Natural killer cell (primary cell): ENCODE data around the gene IRAK4. TPM values are rescaled to one million over a fixed set of nuclear protein-coding genes. Genes with fewer than 3 reads are reported as not detected.

Experiments used
- ATAC-seq, 3 donors: fragments of 150-1000 bp in 2 of 3; fragments of 200-7000 bp in 1 of 3; cut with Tn5 transposase; 1 replicate in 1 of 3; 2 replicates in 2 of 3; pipeline ENCODE4 v1.10.0; 2021; ENCODE audit warnings: mild to moderate bottlenecking in 2 of 3, moderate library complexity in 2 of 3
- DNase-seq, 2 donors: peaks; one replicate each; pipeline versions ENCODE4 v3.0.0 to v3.0.0-alpha.2; 2013 to 2021; ENCODE audit warnings: mixed read lengths in 1 of 2
- H3K27ac ChIP-seq: one replicate; pipeline ENCODE4 v1.5.1; 2013; ENCODE audit warnings: mild to moderate bottlenecking, low read length
- H3K27me3 ChIP-seq: one replicate; pipeline ENCODE4 v1.6.1; 2013; ENCODE audit warnings: low read length; ENCODE audit not compliant: control insufficient read depth, insufficient read depth
- H3K36me3 ChIP-seq: one replicate; pipeline ENCODE4 v1.6.1; 2013; ENCODE audit warnings: low read length; ENCODE audit not compliant: control insufficient read depth, insufficient read depth
- H3K4me1 ChIP-seq: one replicate; pipeline ENCODE4 v1.6.1; 2013; ENCODE audit warnings: low read length; ENCODE audit not compliant: control insufficient read depth, insufficient read depth
- H3K4me3 ChIP-seq: one replicate; pipeline ENCODE4 v1.5.1; 2013; ENCODE audit warnings: low read length
- H3K9me3 ChIP-seq: one replicate; pipeline ENCODE4 v1.6.1; 2013; ENCODE audit warnings: low read length; ENCODE audit not compliant: control insufficient read depth, insufficient read depth
- H3K27ac Mint-ChIP-seq, 2 donors: one replicate each; pipeline ENCODE4 v1.8.0; 2022; ENCODE audit warnings: mild to moderate bottlenecking in 2 of 2, mixed read lengths in 2 of 2, moderate library complexity in 1 of 2
- H3K27me3 Mint-ChIP-seq, 2 donors: one replicate each; pipeline ENCODE4 v1.8.0; 2022; ENCODE audit warnings: low read depth in 2 of 2, mixed read lengths in 2 of 2
- H3K36me3 Mint-ChIP-seq: one replicate; pipeline ENCODE4 v1.8.0; 2022; ENCODE audit warnings: mixed read lengths
- H3K4me1 Mint-ChIP-seq, 2 donors: one replicate each; pipeline ENCODE4 v1.8.0; 2022; ENCODE audit warnings: mixed read lengths in 2 of 2
- H3K4me3 Mint-ChIP-seq: one replicate; pipeline ENCODE4 v1.8.0; 2022; ENCODE audit warnings: mild to moderate bottlenecking, moderate library complexity, mixed read lengths
- H3K9me3 Mint-ChIP-seq, 2 donors: one replicate each; pipeline ENCODE4 v1.8.0; 2022; ENCODE audit warnings: mixed read lengths in 2 of 2
- CTCF ChIP-seq: fragments of 200-600 bp; IDR thresholded peaks from one replicate; pipeline ENCODE4 v1.8.0; 2022; ENCODE audit warnings: antibody characterized with exemption
- WGBS: methylation state at CpG from one replicate; pipeline ENCODE4 v1.1.7; 2013; ENCODE audit warnings: missing lambda C conversion rate; ENCODE audit not compliant: insufficient coverage; 5-methylcytosine and 5-hydroxymethylcytosine counted together
- intact Hi-C: fragments of 100-400 bp; cut with micrococcal nuclease; formaldehyde crosslinking; loops from one replicate; pipeline ENCODE4 v1.14.2; 2022
- total RNA-seq, 4 donors: library from RNA; stranded (reverse); fragments of 120-200 nt in 1 of 4; gene quantifications; one replicate each; pipeline versions ENCODE4 v1.2.3 to v1.2.4, GENCODE V29; 2013 to 2022

Gene IRAK4
- total RNA-seq, 3 donors from 2014 or later (not counting 1 experiment from before 2014, with no cell fraction given): 60.6 to 70.4 (median 70.3) TPM

- peak overlapping the region; percentile 81 for H3K4me3 Mint-ChIP-seq
- Histone ChIP-seq H3K4me1 (peaks cover 20% of the 10 kb centered on the region), H3K27ac (peak overlapping the region; percentile 91), H3K27me3 (no peaks in the 10 kb centered on the region), H3K9me3 (no peaks in the 10 kb centered on the region), H3K4me3 (no peak overlapping the region), H3K36me3 (peaks cover 5% of the 10 kb centered on the region)
- ATAC-seq (no peak), DNase-seq (no peak)
- peaks cover 62 to 71% of the 10 kb centered on the region in 2 donors for H3K4me1 Mint-ChIP-seq
- peaks cover 6% of the 10 kb centered on the region for H3K36me3 Mint-ChIP-seq
- 94% methylated on average over 1 of the region's 2 CpGs for WGBS
- H3K27ac Mint-ChIP-seq: peak overlapping the region; percentile 98
- H3K27me3 Mint-ChIP-seq: no peaks in the 10 kb centered on the region
- TF ChIP-seq CTCF: no peak
- intact Hi-C loops: no loop called here
- H3K9me3 Mint-ChIP-seq: no peaks in the 10 kb centered on the region
Observed at GRCh38 chr12:43760396-43760795, 1.6 kb downstream of the IRAK4 start.

- Mint-ChIP-seq H3K9me3 (no peaks in the 10 kb centered on the region), H3K4me3 (peak overlapping the region; percentile 65), H3K27me3 (no peaks in the 10 kb centered on the region), H3K36me3 (peaks cover 6% of the 10 kb centered on the region), H3K4me1 (peaks cover 59 to 62% of the 10 kb centered on the region in 2 donors), H3K27ac (peak overlapping the region; percentile 58 to 85)
- H3K36me3 ChIP-seq: peaks cover 5% of the 10 kb centered on the region
- intact Hi-C loops: no loop called here
- H3K27me3 ChIP-seq: no peaks in the 10 kb centered on the region
- H3K9me3 ChIP-seq: no peaks in the 10 kb centered on the region
- H3K27ac ChIP-seq: no peak overlapping the region
- peaks cover 20% of the 10 kb centered on the region for H3K4me1 ChIP-seq
- DNase-seq (peak in 1 of 2 donors; percentile 10), ATAC-seq (no peak)
- no peak overlapping the region for H3K4me3 ChIP-seq
- no peak for TF ChIP-seq CTCF
Observed at GRCh38 chr12:43761500-43761899, 2.7 kb downstream of the IRAK4 start.

DNA sequence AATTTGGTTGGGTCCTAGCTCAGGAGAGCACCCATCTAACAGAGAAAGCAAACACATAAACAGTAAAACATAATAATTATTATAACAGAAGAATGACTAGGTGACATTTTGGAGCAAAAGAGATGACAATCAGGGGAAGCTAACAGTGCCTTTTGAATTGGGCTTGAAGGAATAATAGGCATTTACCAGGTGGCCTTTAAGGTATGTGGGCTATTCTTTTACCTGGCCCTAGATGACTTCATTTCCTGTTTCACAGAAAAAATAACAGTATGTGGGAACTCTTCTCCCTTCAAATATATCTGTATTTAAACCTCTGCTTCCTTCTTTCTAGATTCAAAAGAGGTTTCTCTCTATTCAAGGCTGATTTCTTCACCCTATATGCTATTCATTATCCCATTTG lies 3.8 kb downstream of the IRAK4 start:
- no peak overlapping the region for H3K4me3 Mint-ChIP-seq
- no peaks in the 10 kb centered on the region for H3K27me3 Mint-ChIP-seq
- Histone ChIP-seq H3K27ac (no peak overlapping the region), H3K4me1 (peaks cover 20% of the 10 kb centered on the region), H3K4me3 (no peak overlapping the region), H3K27me3 (no peaks in the 10 kb centered on the region), H3K36me3 (peaks cover 5% of the 10 kb centered on the region), H3K9me3 (no peaks in the 10 kb centered on the region)
- no peak for ATAC-seq
- intact Hi-C loops: no loop called here
- no peak for TF ChIP-seq CTCF
- peaks cover 50 to 53% of the 10 kb centered on the region in 2 donors for H3K4me1 Mint-ChIP-seq
- H3K9me3 Mint-ChIP-seq: no peaks in the 10 kb centered on the region
- H3K36me3 Mint-ChIP-seq: peaks cover 6% of the 10 kb centered on the region
- peak overlapping the region; percentile 58 to 85 for H3K27ac Mint-ChIP-seq
- DNase-seq: no peak

- intact Hi-C loops: no loop called here
- H3K36me3 ChIP-seq: peaks cover 15% of the 10 kb centered on the region
- H3K4me3 ChIP-seq: no peak overlapping the region
- H3K9me3 ChIP-seq: no peaks in the 10 kb centered on the region
- H3K4me1 Mint-ChIP-seq: peaks cover 43 to 46% of the 10 kb centered on the region in 2 donors
- no peak for TF ChIP-seq CTCF
- no peak overlapping the region for H3K27ac ChIP-seq
- H3K27me3 Mint-ChIP-seq: no peaks in the 10 kb centered on the region
- ATAC-seq (no peak), DNase-seq (no peak)
- peaks cover 6% of the 10 kb centered on the region for H3K36me3 Mint-ChIP-seq
- H3K27me3 ChIP-seq: no peaks in the 10 kb centered on the region
- H3K4me1 ChIP-seq: peaks cover 16% of the 10 kb centered on the region
- peak overlapping the region; percentile 26 for H3K4me3 Mint-ChIP-seq
- peak overlapping the region; percentile 5 to 71 for H3K27ac Mint-ChIP-seq
- no peaks in the 10 kb centered on the region for H3K9me3 Mint-ChIP-seq
Observed at GRCh38 chr12:43763769-43764168, 5.0 kb downstream of the IRAK4 start.
